Ovary (tissue), 3 donors: ENCODE data around the gene PRDX6.

Experiments used
- CTCF ChIP-seq, 3 donors: fragments of 450-650 bp in 2 of 3; fragments of 200-600 bp in 1 of 3; IDR thresholded peaks; one replicate each; pipeline versions ENCODE4 v1.5.1 to v1.8.0; 2016 to 2022; ENCODE audit warnings: antibody characterized with exemption in 3 of 3, mild to moderate bottlenecking in 1 of 3
- POLR2A ChIP-seq: fragments of 450-650 bp; IDR thresholded peaks from one replicate; pipeline ENCODE4 v1.6.1; 2017; ENCODE audit warnings: antibody characterized with exemption, mild to moderate bottlenecking, moderate library complexity
- donor health status: DM: no; HTN: no; CAD: no.

- TF ChIP-seq POLR2A: no peak
- TF ChIP-seq CTCF (IDR thresholded peaks at IDR 0.05): no peak
Measured at GRCh38 chr1:173470608-173471007, 6.5 kb upstream of the PRDX6 start.
